GM23248 (cell line): Measurements from ENCODE around the gene OR7C2.

ENCODE experiments used
- EZH2 ChIP-seq: fragments of 200-600 bp; sonication (generic); IDR thresholded peaks from 2 replicates; pipeline ENCODE4 v1.6.1; 2018; ENCODE audit warnings: antibody characterized with exemption, mild to moderate bottlenecking; ENCODE audit not compliant: insufficient read depth, poor library complexity, severe bottlenecking
- EZH2phosphoT487 ChIP-seq: fragments of 200-600 bp; sonication (generic); IDR thresholded peaks from 2 replicates; pipeline ENCODE4 v1.6.1; 2018; ENCODE audit warnings: antibody characterized with exemption, moderate library complexity, mild to moderate bottlenecking, low read depth; ENCODE audit not compliant: insufficient read depth

DNA sequence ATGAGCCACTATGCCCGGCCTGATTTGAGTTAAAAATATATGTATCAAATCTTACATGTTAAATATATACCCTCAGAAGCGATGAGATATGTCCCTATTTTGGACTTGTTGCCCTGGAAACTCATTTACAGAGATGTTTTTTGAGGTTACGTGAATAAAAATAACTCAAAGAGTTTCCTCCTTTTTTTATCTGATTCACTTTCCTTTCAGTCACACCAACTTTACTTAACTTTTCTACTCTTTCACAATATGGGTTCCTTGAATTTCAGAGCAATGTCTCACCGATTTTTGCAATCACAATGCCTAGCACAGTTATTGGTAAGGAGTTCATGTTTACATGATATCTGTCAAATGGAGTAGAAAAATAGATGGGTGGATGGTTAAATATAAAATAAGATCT lies 2.3 kb downstream of the OR7C2 start:
- TF ChIP-seq EZH2 = no peak
- no peak for TF ChIP-seq EZH2phosphoT487
